GM08714 (cell line): ENCODE measurements around the gene RTCA.
"Not testable (repeated sequence)": the region's sequence is repeated elsewhere in the genome, so short reads cannot be mapped to it uniquely, and the experiment has no call there.

Source experiments
- H3K4me3 ChIP-seq: fragments of 200-500 bp; sonication (Bioruptor generic); 2 replicates; pipeline ENCODE4 v1.5.1; 2014; ENCODE audit warnings: mild to moderate bottlenecking, low read length, inconsistent platforms
- ZNF274 ChIP-seq: IDR thresholded peaks from 2 replicates; pipeline ENCODE4 v1.6.1; 2012; ENCODE audit warnings: mild to moderate bottlenecking, low read depth, low read length

The RTCA gene

DNA sequence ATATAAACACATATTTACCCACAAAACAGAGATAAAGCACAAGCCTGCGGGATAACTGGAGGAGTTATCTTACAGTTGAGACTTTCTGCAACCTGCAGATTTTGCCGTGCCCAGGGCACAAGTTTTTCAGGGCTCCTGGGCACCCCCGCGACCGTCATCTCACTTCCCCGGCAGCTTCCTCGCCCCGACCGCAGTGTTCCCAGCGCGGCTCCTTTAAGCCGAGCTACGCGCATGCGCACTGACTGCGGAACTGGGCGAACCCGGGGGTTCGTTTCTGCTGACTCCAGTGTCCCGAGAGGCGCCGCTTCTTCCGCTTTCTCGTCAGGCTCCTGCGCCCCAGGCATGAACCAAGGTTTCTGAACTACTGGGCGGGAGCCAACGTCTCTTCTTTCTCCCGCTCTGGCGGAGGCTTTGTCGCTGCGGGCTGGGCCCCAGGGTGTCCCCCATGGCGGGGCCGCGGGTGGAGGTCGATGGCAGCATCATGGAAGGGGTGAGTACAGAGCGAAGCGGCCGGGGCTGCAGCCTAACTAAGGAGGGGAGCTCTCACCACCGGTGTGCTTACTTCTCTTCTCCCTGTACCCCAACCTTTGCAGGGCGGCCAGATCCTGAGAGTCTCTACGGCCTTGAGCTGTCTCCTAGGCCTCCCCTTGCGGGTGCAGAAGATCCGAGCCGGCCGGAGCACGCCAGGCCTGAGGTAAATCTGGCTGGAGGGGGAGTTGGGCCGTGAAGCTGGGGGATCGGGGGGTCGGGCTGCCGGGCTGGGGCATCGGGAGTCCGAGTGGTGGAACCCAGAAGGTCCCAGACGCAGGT is at the start of gene RTCA:
RTCA (plus strand) TSS at position 286 of the 810 bp plus-strand sequence; CDS start at position 446, 160 bp downstream.
- no peak for TF ChIP-seq ZNF274
- peak within 1 kb of the TSS; percentile 96 for H3K4me3 ChIP-seq

DNA sequence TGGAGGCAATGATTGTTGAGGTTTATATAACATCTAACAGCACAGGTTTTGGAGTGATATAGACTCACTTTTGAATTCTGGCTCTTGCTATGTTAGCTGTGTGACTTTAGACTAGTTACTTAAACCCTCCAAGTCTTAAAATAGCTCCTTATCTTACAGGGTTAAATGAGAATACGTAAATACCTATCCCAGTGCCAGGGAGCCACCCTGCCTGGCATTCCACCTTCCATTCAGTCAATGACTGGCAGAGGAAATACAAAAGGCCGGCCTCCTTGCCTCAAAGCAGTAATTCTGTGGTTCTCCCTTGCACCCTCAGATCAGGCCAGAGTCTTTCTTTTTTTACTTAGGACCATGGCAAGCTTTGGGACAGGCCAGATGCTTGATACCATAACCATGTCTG is 48.2 kb upstream of the RTCA start:
- TF ChIP-seq ZNF274 = no peak

DNA sequence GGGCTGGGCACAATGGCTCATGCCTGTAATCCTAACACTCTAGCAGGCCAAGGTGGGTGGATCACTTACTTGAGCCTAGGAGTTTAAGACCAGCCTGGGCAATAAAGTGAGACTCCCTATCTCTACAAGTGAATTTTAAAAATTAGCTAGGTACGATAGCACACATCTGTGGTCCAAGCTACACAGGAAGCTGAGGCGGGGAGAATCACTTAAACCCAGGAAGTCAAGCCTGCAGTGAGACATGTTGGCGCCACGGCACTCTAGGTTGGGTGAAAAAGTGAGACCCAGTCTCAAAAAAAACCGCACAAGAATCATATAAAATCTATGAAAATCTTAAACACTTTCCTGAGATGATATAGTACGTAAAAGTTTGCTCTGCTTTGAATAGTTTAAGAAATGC is 46.6 kb upstream of the RTCA start:
- TF ChIP-seq ZNF274 = no peak
- no peak overlapping the region for H3K4me3 ChIP-seq

More for the DNA sequence above, 48.2 kb upstream of the RTCA start:
- H3K4me3 ChIP-seq = no peak overlapping the region

DNA sequence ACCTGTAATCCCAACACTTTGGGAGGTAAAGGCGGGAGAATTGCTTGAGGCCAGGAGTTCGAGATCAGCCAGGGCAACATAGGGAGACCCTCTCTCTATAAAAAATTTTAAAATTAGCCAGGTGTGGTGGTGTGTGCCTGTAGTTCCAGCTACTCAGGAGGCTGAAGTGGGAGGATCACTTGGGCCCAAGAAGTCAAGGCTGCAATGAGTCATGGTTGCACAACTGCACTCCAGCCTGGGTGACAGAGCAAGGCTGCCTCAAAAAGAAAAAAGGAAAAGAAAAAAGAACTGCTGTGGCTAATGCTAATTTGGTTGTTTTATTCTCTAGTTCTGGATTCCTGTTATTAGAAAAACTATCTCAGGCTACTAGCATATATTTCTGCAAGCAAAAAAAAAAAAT is 46.1 kb upstream of the RTCA start:
- H3K4me3 ChIP-seq = no peak overlapping the region
- TF ChIP-seq ZNF274 = no peak

DNA sequence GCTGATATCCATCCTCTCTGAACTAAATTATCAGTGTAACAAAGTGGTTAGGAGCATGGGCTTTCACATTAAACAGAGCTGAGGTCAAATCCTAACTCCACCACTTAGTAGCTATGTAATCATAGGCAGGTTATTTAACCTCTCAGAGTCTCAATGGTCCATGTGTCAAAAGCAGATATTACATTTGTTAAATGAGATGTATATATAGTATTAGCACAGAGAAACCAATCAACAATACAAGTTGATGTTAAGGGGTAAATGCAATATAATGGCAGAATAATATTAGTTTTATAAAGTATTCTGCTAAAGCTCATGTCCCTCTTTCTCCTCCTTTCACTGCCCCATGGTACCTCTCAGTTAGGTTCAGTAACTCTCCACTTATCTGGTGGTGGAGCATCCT is 43.6 kb upstream of the RTCA start:
- TF ChIP-seq ZNF274 = no peak
- no peak overlapping the region for H3K4me3 ChIP-seq

DNA sequence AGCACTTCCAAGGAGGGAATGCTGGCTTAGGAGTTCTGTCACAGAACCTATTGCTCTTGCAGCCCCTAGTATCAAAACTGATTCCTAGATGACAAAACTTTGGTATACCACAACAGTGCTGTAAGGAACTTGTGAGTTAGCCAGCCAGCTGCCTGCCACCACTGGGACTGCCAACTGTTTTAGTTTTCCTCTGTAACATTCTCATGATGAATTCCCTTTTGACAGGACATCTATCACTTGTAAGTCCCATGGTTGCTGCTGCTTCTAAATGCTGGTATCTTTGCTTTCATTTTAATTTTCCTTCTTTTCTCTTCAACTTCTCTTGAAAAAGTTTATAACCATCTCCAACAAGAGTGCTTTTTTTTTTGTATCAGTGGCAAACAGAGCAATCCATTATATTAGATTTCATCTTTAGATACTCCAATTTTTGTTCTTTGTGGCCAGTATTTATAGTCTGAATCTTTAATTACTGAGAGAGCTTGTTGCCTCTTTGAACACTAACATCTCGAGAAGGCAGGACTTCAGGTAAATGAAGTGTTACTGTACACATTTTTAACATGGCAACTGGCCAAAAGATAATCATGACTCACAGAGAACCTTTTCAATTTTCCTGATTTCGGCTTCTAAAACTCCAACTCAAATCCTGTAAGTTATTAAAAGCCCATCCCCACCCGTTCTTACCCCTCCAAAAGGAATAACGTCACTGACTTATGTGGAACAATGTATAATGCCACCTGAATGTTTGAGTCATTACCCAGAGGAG is 36.2 kb upstream of the RTCA start:
- no peak for TF ChIP-seq ZNF274
- no peak overlapping the region for H3K4me3 ChIP-seq

DNA sequence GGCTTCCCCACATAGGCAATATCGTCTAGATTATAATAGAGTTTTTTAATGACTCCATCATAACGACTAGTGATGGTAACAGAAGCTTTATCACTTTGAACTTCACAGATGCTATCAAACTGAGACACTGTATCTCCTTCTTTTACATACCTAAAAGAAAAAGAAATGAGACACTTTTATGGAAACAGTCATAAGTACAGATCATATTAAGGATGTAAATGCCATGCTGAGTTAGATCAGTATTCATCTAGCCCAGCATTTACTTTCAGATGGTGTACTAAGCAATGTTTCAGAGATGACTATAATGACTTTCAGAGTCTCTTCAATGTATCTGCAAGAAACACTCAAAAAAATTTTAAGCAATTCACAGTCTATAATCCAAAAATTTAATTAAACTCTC is 35.3 kb upstream of the RTCA start:
- no peak for TF ChIP-seq ZNF274
- no peak overlapping the region for H3K4me3 ChIP-seq

DNA sequence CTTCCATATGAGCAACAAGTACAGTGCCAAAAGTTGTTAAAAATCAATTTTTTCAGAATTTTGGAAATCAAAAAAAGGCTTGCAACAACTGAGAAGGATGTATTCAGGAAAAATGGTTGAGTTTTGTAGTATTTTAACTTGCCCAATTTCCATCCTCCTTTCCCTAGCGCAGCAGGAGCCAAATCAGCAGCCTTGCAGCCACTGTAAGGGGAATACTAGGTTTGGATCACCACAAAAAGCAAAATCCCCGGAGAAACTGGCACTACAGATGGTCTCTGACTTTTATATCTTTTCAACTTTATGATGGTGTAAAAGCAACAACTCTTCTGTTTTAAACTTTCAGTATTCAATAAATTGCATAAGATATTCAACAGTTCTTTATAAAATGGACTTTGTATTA is 34.3 kb upstream of the RTCA start:
- TF ChIP-seq ZNF274 = no peak
- H3K4me3 ChIP-seq = no peak overlapping the region

DNA sequence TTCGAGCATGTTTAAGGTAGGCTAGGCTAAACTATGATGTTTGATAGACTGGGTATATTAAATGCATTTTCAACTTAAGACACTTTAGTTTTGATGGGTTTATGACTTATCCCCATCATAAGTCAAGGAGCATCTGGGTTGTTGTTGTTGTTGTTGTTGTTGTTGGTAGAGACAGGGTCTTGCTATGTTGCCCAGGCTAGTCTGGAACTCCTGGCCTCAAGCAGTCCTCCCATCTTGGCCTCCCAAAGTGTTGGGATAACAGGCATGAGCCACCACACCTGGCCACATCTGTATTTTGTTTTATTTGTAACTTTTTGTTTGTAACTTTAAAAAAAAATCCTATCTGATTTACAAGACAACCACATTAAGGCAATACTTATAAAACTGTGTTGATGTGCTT is 33.9 kb upstream of the RTCA start:
- TF ChIP-seq ZNF274 = no peak
- no peak overlapping the region for H3K4me3 ChIP-seq

DNA sequence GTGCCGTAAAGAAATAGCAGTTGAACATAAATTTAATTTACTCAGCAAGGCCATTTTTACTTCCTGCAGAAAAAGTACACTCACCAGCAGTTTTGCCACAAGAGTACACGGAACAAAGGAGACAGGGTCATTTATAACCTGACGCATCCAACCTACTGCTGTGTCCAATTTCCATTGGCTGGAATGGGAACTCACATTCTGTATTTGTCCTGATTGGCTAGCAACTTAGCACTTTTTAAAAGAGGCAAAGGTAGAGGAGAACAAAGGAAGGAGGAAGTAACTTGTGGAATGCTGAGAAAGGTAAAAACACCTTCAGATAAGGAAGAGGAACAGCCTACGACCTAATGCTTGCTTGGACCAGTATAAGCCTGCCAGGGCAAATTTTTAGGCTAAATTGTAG is 32.5 kb upstream of the RTCA start:
- not testable (repeated sequence) for H3K4me3 ChIP-seq

DNA sequence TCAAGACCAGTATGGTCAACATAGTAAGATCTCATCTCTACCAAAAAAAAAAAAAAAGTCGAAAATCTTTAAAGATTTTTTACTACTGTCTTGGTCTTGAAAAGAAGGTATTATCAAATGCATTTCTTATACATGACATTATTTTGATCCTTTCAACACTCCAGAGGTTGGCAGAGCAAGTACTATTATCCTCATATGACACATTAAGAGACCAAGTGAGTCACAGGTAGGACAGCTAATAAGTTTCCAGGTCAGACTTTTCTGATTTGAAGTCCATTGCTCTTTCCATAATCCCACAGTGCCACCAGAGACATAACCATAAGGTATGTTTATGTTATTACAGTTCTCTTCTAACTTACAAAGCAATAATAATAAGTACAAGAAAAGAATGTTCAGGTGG is 31.6 kb upstream of the RTCA start:
- TF ChIP-seq ZNF274 = no peak
- H3K4me3 ChIP-seq = no peak overlapping the region

DNA sequence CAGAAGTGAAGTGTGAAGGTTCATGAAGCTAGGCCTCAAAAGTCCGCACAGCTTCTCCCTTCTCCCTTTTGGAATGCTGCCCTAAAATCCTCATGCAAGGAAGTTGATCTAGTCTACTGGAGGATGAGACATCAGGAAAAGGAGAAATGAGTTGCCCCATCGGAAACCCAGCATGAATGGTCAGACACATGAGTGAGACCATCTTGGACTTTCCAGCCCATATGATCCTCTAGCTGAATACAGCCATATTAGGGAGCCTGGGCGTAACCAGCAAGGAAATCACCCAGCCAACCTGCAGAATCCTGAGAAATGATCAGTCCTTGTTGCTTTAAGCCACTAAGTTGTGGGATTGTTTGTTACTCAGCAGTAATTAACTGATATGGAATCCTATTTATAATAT is 28.9 kb upstream of the RTCA start:
- no peak overlapping the region for H3K4me3 ChIP-seq
- no peak for TF ChIP-seq ZNF274

DNA sequence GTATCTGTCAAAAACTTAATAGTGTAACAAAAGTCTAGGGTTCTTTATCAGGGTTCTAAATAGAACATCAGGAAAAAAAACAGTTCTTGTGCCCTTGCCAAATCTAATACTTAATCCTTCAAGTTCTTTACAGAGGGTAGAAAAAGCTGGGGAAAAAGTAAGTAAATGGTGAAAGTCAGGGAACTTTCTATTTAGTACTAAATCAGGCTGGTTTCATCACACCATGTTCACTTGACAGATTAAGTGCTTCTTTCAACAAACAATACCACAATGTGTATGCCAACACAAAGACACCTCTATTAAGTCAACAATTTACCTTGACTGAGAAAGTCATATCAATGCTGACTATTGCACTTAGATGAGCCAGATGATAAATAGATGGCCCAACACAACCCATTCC is 26.1 kb upstream of the RTCA start:
- no peak for TF ChIP-seq ZNF274

DNA sequence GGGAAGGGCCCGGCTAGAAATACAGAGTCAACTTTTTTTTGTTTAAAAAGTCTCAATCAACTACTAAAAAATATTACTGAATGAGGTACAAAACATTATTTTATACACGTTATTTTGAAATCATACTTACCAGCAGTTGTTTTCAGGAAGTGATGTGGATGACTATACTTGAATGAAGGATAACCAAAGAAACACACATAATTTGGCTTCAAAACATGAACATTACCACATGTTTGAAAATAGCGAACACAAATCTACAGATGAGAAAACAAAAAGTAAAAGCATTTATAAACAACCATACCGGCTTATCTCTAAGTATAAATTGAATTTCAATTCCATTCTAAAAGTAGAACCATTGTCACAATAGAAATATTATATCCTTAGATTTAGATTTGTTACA is 25.4 kb upstream of the RTCA start:
- H3K4me3 ChIP-seq = no peak overlapping the region
- TF ChIP-seq ZNF274 = no peak

More for the DNA sequence above, 26.1 kb upstream of the RTCA start:
- no peak overlapping the region for H3K4me3 ChIP-seq

DNA sequence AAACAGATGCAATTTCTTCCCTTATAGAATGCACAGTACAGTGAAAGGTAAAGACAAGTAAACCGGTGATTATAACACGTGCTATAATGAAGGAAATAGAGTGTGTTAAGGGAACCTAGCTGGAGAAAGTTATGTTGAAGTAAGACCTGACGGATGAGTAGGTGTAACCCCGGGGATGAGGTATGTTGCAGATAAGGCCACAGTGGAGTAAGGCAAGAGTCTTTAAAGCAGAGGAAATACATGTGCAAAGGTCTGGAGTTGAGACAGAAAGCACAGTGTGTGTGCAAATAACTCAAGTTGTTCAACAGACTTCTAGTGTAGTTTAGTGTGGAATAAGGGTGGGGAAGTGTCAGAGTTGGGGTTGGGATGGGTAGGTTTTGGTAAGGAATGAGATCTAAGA is 19.3 kb upstream of the RTCA start:
- no peak overlapping the region for H3K4me3 ChIP-seq
- no peak for TF ChIP-seq ZNF274

DNA sequence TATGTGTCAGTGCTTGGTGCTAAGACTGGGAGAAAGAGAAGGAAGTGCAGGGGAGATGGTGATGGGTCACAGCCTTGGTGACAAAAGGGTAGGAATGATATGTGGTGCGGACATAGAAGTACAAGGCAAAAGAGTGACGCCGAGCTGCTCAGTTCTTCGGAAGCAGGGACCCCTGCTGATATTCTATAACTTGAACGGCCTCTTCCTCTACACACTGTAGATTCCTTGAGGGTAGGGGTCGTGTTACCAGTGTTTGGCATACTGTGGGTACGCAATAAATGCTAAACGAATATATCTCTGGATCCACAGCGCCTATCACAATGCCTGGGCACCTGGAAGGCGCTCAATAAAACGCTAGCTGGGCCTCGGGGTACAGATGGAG is 16.9 kb upstream of the RTCA start:
- peak overlapping the region; percentile 90 for H3K4me3 ChIP-seq
- no peak for TF ChIP-seq ZNF274
